HG03457 (cell line): Measurements from ENCODE around the gene OR5H1.
"Not testable (repeated sequence)": the region's sequence is repeated elsewhere in the genome, so short reads cannot be mapped to it uniquely, and the experiment has no call there.

Experiments
- ATAC-seq: cut with Tn5 transposase; IDR thresholded peaks from one replicate; pipeline ENCODE4 v1.9.1; 2021; ENCODE audit warnings: moderate number of reproducible peaks; ENCODE audit not compliant: unreplicated experiment

The OR5H1 gene

GRCh38 chr3:98130421-98130820, at the start of gene OR5H1:
Gene OR5H1 (plus strand): TSS chr3:98130721. CDS start chr3:98132698, 1,977 bp downstream.
- no peak for ATAC-seq

- no peak for ATAC-seq
Observed at GRCh38 chr3:98086873-98087272, 43.6 kb upstream of the OR5H1 start, which contains the start of gene OR5AC2. Gene OR5AC2 (plus strand): TSS chr3:98087173. CDS start chr3:98087173, 0 bp downstream.

GRCh38 chr3:98095882-98096281, 34.6 kb upstream of the OR5H1 start:
- ATAC-seq: no peak

- ATAC-seq: no peak
Observed at GRCh38 chr3:98099848-98100247, 30.7 kb upstream of the OR5H1 start.

GRCh38 chr3:98108162-98108561, 22.4 kb upstream of the OR5H1 start:
- ATAC-seq: no peak

GRCh38 chr3:98109807-98110549, 20.5 kb upstream of the OR5H1 start:
- no peak for ATAC-seq

GRCh38 chr3:98110550-98110908, 20.0 kb upstream of the OR5H1 start:
- no peak for ATAC-seq

GRCh38 chr3:98114264-98114663, 16.3 kb upstream of the OR5H1 start:
- no peak for ATAC-seq

GRCh38 chr3:98115717-98116116, 14.8 kb upstream of the OR5H1 start:
- ATAC-seq: no peak

GRCh38 chr3:98136631-98137030, 6.1 kb downstream of the OR5H1 start:
- no peak for ATAC-seq

GRCh38 chr3:98137826-98138557, 7.5 kb downstream of the OR5H1 start:
- not testable (repeated sequence) for ATAC-seq

- ATAC-seq: no peak
Observed at GRCh38 chr3:98140531-98140930, 10.0 kb downstream of the OR5H1 start.

- no peak for ATAC-seq
Observed at GRCh38 chr3:98147179-98147578, 16.7 kb downstream of the OR5H1 start, which contains the start of gene OR5H14. Gene OR5H14 (plus strand): TSS chr3:98147479. CDS start chr3:98149386, 1,907 bp downstream.

- no peak for ATAC-seq
Observed at GRCh38 chr3:98148751-98149150, 18.2 kb downstream of the OR5H1 start.

- not testable (repeated sequence) for ATAC-seq
Observed at GRCh38 chr3:98149456-98149855, 18.9 kb downstream of the OR5H1 start.

GRCh38 chr3:98151241-98151640, 20.7 kb downstream of the OR5H1 start:
- no peak for ATAC-seq

- ATAC-seq: no peak
Observed at GRCh38 chr3:98166396-98166795, 35.9 kb downstream of the OR5H1 start, which contains the start of gene OR5H15. Gene OR5H15 (plus strand): TSS chr3:98166696. CDS start chr3:98168700, 2,004 bp downstream.

- no peak for ATAC-seq
Observed at GRCh38 chr3:98171071-98171470, 40.5 kb downstream of the OR5H1 start.

- ATAC-seq: no peak
Observed at GRCh38 chr3:98172621-98173020, 42.1 kb downstream of the OR5H1 start.

- ATAC-seq: no peak
Observed at GRCh38 chr3:98180319-98180890, 49.9 kb downstream of the OR5H1 start.

GRCh38 chr3:98182196-98182595, 51.7 kb downstream of the OR5H1 start:
- ATAC-seq: no peak

- no peak for ATAC-seq
Observed at GRCh38 chr3:98185180-98185579, 54.7 kb downstream of the OR5H1 start.
